HG02678 (cell line): ENCODE data around the gene HERC6.
"Not testable (repeated sequence)": the region's sequence is repeated elsewhere in the genome, so short reads cannot be mapped to it uniquely, and the experiment has no call there.

ENCODE experiments used
- ATAC-seq: cut with Tn5 transposase; IDR thresholded peaks from one replicate; pipeline ENCODE4 v1.9.1; 2021; ENCODE audit warnings: mild to moderate bottlenecking, moderate library complexity; ENCODE audit not compliant: unreplicated experiment

Gene HERC6

DNA sequence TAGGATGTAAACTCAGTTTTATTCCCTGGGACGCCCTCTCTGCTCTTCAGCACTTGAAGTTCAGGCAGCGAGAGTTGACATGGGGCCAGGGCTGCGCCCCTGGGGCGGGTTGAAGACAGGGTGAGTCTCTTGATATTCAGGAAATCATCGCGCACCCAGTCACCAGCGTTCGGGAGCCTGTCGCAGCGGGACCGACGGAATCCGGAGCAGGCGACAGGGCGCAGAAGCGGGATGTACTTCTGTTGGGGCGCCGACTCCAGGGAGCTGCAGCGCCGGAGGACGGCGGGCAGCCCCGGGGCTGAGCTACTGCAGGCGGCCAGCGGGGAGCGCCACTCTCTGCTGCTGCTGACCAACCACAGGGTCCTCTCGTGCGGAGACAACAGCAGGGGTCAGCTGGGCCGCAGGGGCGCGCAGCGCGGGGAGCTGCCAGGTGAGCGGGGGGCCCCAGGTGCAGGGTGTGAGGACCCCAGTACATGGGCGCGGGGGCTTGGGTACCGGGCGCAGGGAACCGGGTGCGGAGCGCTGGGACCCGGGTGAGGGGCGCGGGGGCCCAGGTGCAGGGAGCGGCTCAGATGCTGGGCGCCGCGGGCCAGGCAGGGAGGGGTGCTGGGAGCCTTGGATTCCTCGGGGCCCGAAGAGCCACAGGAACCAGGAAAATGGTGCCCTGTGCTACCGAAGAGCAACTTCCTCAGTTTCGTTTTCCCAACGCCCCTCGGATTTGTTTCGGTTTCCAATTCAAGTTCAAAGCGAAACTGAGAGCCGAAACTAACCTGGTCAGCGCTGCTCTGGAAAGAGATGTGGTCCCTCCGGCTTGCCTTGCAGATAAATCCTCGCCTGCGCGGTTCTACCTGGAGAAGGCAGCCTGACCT, at the start of gene HERC6:
TSS of gene HERC6 (plus strand) at position 162 of the 869 bp plus-strand sequence. CDS start at position 232, 70 bp downstream.
- ATAC-seq, result peak; percentile 72

DNA sequence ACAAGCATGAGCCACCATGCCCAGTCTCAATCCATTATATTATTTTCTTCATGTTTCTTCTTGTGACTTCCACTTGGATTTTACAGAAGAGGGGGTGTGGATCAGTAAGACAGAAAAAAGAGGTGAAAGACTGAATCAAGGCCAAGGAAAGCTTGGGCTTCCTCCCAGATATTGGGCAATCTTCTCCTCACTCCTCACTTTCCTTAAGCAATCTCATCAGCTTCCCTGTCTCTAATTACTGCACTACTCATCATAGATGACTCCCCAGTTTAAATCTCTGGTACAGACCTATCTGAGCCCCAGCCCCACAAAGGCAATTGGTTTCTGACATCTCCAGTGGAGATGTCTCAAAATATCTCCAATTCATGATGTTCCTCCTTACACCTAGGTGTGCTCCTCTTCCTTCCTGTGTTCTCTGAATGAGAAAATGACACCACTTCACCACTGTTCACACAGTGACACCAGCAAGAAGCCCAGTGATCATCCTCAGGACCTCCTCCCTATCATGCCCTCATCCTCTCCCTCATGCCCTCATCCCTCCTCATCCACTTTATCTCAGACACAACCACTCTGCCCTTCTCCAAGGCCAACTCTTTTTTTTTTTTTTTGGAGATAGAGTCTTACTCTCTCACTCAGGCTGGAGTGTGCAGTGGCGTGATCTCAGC, 44.8 kb upstream of the HERC6 start:
- ATAC-seq, result no peak

DNA sequence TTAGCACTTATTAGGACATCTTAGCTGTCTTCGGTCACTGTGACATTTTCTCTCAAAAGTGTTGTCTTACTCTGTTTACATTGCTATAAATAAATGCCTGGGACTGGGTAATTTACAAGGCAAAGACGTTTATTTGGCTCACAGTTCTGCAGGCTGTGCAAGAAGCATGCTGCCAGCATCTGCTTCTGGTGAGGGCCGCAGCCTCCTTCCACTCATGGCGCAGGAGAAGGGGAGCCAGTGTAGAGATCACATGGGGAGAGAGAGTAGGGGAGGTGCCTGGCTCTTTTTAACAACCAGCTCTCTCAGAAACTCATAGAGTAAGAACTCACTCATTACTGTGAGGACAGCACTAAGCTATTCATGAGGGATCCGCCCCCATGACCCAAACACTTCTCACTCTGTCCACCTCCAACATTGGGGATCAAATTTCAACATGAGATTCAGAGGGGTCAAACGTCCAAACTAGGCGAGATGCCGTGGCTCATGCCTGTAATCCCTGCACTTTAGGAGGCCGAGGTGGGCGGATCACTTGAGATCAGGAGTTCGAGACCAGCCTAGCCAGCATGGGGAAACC, 43.5 kb upstream of the HERC6 start:
- ATAC-seq, result no peak

- ATAC-seq, result no peak
Measured at GRCh38 chr4:88341227-88342192, 37.1 kb upstream of the HERC6 start.

- not testable (repeated sequence) for ATAC-seq
Measured at GRCh38 chr4:88346902-88347301, 31.8 kb upstream of the HERC6 start.

GRCh38 chr4:88348761-88349160, 29.9 kb upstream of the HERC6 start:
- not testable (repeated sequence) for ATAC-seq

- no peak for ATAC-seq
Measured at GRCh38 chr4:88350786-88351185, 27.9 kb upstream of the HERC6 start.

- ATAC-seq, result no peak
Measured at GRCh38 chr4:88352062-88352740, 26.5 kb upstream of the HERC6 start.

GRCh38 chr4:88353324-88353723, 25.3 kb upstream of the HERC6 start:
- no peak for ATAC-seq

- ATAC-seq, result no peak
Measured at GRCh38 chr4:88356771-88357170, 21.9 kb upstream of the HERC6 start.

- ATAC-seq, result no peak
Measured at GRCh38 chr4:88357262-88357661, 21.4 kb upstream of the HERC6 start.

GRCh38 chr4:88359558-88359957, 19.1 kb upstream of the HERC6 start:
- no peak for ATAC-seq

DNA sequence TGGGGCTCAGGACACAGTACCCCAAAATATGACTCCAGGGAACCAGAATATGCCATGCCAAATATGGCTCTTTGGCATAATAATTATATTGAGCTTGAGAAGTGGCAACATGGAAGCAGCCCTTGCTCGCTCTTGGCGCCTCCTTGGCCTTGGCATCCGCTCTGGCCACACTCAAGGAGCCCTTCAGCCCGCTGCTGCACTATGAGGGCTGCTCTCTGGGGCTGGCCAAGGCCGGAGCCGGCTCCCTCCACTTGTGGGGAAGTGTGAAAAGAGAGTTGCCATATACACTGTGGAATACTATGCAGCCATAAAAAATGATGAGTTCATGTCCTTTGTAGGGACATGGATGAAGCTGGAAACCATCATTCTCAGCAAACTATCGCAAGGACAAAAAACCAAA, 18.4 kb upstream of the HERC6 start:
- ATAC-seq, result no peak

DNA sequence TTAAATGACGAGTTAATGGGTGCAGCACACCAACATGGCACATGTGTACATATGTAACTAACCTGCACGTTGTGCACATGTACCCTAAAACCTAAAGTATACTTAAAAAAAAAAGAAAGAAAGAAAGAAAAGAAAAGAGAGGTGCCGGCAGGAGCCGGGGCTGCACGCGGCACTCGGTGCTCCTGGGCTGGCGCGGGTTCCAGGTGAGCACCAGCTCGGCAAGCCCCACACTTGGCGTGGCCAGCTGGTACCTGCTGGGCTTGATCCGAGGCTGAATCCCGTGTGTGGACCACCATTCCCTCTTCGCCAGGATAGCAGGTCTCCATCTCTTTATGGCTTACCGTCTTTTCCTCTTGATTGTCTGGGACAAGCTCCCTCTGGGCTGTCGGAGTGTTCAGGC, 17.9 kb upstream of the HERC6 start:
- ATAC-seq, result no peak

GRCh38 chr4:88361217-88361773, 17.4 kb upstream of the HERC6 start:
- ATAC-seq, result not testable (repeated sequence)

DNA sequence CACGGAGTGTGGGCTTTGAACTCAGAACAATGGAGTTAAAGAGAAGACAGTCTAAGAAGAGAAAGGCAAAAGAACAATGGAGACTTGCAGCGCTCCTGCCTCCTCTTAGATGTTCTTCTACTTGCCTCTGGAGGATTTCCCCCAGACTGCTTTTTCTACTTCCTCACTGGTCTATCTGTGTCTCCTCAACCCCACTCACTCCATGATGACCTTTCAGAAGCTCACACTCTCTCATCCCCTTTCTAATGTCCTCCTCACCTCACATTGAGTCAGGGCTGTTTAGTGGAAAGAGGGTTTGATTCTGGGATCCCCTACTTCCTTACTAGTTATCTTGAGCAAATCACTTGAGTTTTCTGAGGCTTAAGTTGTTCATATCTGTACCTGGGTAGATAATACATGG, 12.2 kb upstream of the HERC6 start:
- ATAC-seq, result no peak

DNA sequence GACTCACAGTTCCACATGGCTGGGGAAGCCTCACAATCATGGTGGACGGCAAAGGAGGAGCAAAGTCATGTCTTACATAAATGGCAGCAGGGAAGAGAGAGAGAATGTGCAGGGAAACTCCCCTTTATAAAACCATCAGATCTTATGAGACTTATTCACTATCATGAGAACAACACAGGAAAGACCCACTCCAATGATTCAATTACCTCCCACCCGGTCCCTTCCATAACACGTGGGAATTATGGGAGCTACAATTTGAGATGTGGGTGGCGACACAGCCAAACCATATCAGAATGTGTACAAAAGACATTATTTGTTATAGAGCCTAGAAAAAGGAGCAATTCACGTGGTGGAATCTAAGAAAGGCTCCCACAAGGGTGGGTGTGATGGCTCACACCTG, 10.8 kb upstream of the HERC6 start:
- ATAC-seq, result no peak

GRCh38 chr4:88369180-88369812, 9.4 kb upstream of the HERC6 start:
- ATAC-seq, result not testable (repeated sequence)

DNA sequence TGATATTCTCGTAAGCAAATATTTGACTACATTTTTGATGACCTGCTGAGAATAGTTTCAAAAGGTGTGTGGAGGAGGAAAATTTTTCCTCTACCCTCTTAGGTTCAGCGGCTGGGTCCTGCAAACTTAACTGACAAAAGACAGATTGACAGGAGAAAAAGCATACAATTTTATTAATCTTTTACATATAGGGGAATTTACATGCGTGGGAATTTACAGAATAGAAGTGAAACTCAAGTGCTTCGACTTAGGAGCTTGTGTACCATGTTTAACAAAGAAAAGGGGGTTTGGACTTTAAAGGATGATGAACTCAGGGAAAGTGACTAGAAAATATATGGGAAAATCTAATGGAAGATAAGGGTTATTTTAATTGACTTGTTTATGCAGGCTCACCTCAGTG, 2.5 kb downstream of the HERC6 start:
- ATAC-seq, result no peak
